Ovary (tissue), 9 donors: ENCODE measurements around the gene SPG21. TPM values are rescaled to one million over a fixed set of nuclear protein-coding genes. Genes with fewer than 3 reads are reported as not detected.

Experiments
- DNase-seq, 5 donors: peaks; one replicate each; pipeline ENCODE4 v3.0.0-alpha.2; 2019 to 2020
- H3K27ac ChIP-seq, 2 donors: fragments of 200-600 bp; one replicate each; pipeline versions ENCODE4 v1.5.1 to v1.8.0; 2019 to 2022
- H3K27me3 ChIP-seq: fragments of 200-600 bp; one replicate; pipeline ENCODE4 v1.8.0; 2022
- H3K36me3 ChIP-seq: fragments of 200-600 bp; sonication (generic); one replicate; pipeline ENCODE4 v1.5.1; 2019
- H3K4me1 ChIP-seq: one replicate; pipeline ENCODE4 v1.8.1; 2013; ENCODE audit warnings: mild to moderate bottlenecking, moderate library complexity; ENCODE audit not compliant: insufficient read depth
- H3K4me3 ChIP-seq: fragments of 200-600 bp; sonication (generic); one replicate; pipeline ENCODE4 v1.5.1; 2017
- H3K9me3 ChIP-seq, 2 donors: fragments of 200-600 bp in 1 of 2; sonication (generic) in 1 of 2; one replicate each; pipeline versions ENCODE4 v1.5.1 to v1.8.1; 2013 to 2019; ENCODE audit warnings: mild to moderate bottlenecking in 1 of 2, moderate library complexity in 1 of 2
- CTCF ChIP-seq, 3 donors: fragments of 450-650 bp in 2 of 3; fragments of 200-600 bp in 1 of 3; IDR thresholded peaks; one replicate each; pipeline versions ENCODE4 v1.5.1 to v1.8.0; 2016 to 2022; ENCODE audit warnings: antibody characterized with exemption in 3 of 3, mild to moderate bottlenecking in 1 of 3
- EP300 ChIP-seq: sonication (generic); formaldehyde crosslinking; IDR thresholded peaks from one replicate; pipeline ENCODE4 v1.6.1; 2017; ENCODE audit warnings: antibody characterized with exemption
- POLR2A ChIP-seq: fragments of 450-650 bp; IDR thresholded peaks from one replicate; pipeline ENCODE4 v1.6.1; 2017; ENCODE audit warnings: antibody characterized with exemption, mild to moderate bottlenecking, moderate library complexity
- WGBS, 3 donors: extraction: QIAGEN DNeasy Blood & Tissue Kit in 1 of 3; methylation state at CpG; one replicate each; pipeline versions ENCODE4 v1.1.5 to v1.1.7; 2013 to 2017; 5-methylcytosine and 5-hydroxymethylcytosine counted together
- intact Hi-C, 4 donors: fragments of 100-400 bp; cut with DNase I; formaldehyde crosslinking; loops; one replicate each; pipeline versions ENCODE4 v1.11.0 to v1.15.1; 2022 to 2023
- polyA plus RNA-seq, 2 donors: library from polyadenylated mRNA; stranded (reverse); fragments of 200-250 nt in 1 of 2; fragments of 350-450 nt in 1 of 2; fragmentation: Illumina TruSeq in 1 of 2; extraction: RNeasy Lipid Tissue Mini Kit (QIAGEN cat#74804) in 1 of 2; gene quantifications; one replicate each; pipeline ENCODE4 v1.2.3, GENCODE V29; 2013 to 2014
- total RNA-seq, 7 donors: library from RNA; depleted of rRNA in 2 of 7; stranded (reverse); fragments of >200 nt in 2 of 7; fragmentation: NEBNext Ultra II Directional in 3 of 7; extraction: Animal tissue kit (Norgen Biotek cat#: 25700) in 3 of 7; gene quantifications; one replicate each; pipeline versions ENCODE4 v1.1.0 to v1.2.4, GENCODE V29; 2016 to 2023
- donor health status: DM: no; HTN: no; CAD: no; lungs with moderate emphysema.
- donor health status: DM: no; HTN: no; CAD: no.
- donor health status: Bipolar disorder and iron deficiency.
- donor health status: DM: yes; HTN: yes; CAD: no.
- donor health status: DM: no; HTN: no; CAD: no.
- donor health status: DM: yes; HTN: yes; CAD: no.

Gene SPG21
- total and polyA plus RNA-seq, 9 donors, result 59.7 to 123 (median 84.0) TPM

GRCh38 chr15:64961013-64961412 lies 28.7 kb downstream of the SPG21 start:
- H3K27me3 ChIP-seq, result no peaks in the 10 kb centered on the region
- H3K4me1 ChIP-seq, result no peaks in the 10 kb centered on the region
- no peak for DNase-seq
- no peaks in the 10 kb centered on the region for H3K9me3 ChIP-seq
- 93 to 96% (median 95%) methylated on average over 5 of the region's 5 CpGs for WGBS, 3 donors
- intact Hi-C loops, result no loop called here
- TF ChIP-seq EP300 (no peak), CTCF (IDR thresholded peaks at IDR 0.05) (no peak), POLR2A (no peak)
- H3K4me3 ChIP-seq, result no peak overlapping the region
- no peak overlapping the region for H3K27ac ChIP-seq
- H3K36me3 ChIP-seq, result no peaks in the 10 kb centered on the region

- intact Hi-C loops, result no loop called here
- H3K27ac ChIP-seq, result no peak overlapping the region
- no peak overlapping the region for H3K4me3 ChIP-seq
- no peaks in the 10 kb centered on the region for H3K9me3 ChIP-seq
- H3K27me3 ChIP-seq, result no peaks in the 10 kb centered on the region
- H3K4me1 ChIP-seq, result no peaks in the 10 kb centered on the region
- no peak for DNase-seq
- no peaks in the 10 kb centered on the region for H3K36me3 ChIP-seq
- TF ChIP-seq EP300, result no peak
- no peak for TF ChIP-seq CTCF (IDR thresholded peaks at IDR 0.05)
- TF ChIP-seq POLR2A, result no peak
- WGBS, 3 donors, result 93 to 99% (median 96%) methylated on average over 6 of the region's 6 CpGs
Observed at GRCh38 chr15:64960153-64960552, 29.6 kb downstream of the SPG21 start.

- TF ChIP-seq CTCF (IDR thresholded peaks at IDR 0.05) (no peak), POLR2A (no peak), EP300 (no peak)
- H3K36me3 ChIP-seq, result no peaks in the 10 kb centered on the region
- no peaks in the 10 kb centered on the region for H3K27me3 ChIP-seq
- no peaks in the 10 kb centered on the region for H3K4me1 ChIP-seq
- H3K9me3 ChIP-seq, result no peaks in the 10 kb centered on the region
- no peak overlapping the region for H3K4me3 ChIP-seq
- intact Hi-C loops, result no loop called here
- H3K27ac ChIP-seq, result no peak overlapping the region
- no peak for DNase-seq
- WGBS, 3 donors, result 92 to 96% (median 96%) methylated on average over 9 of the region's 9 CpGs
Observed at GRCh38 chr15:64959128-64959527, 30.6 kb downstream of the SPG21 start.

GRCh38 chr15:64954395-64954794 lies 35.3 kb downstream of the SPG21 start:
- Histone ChIP-seq H3K9me3 (no peaks in the 10 kb centered on the region), H3K4me1 (no peaks in the 10 kb centered on the region), H3K36me3 (no peaks in the 10 kb centered on the region), H3K27me3 (no peaks in the 10 kb centered on the region), H3K4me3 (no peak overlapping the region), H3K27ac (no peak overlapping the region)
- DNase-seq, result no peak
- intact Hi-C loops, result no loop called here
- 64 to 98% (median 81%) methylated on average over 2 to 3 of the region's 3 CpGs for WGBS, 3 donors
- TF ChIP-seq EP300, result no peak
- no peak for TF ChIP-seq CTCF (IDR thresholded peaks at IDR 0.05)
- TF ChIP-seq POLR2A, result no peak
